Measurements from ENCODE around the gene GRIA4. TPM values are rescaled to one million over a fixed set of nuclear protein-coding genes. Genes with fewer than 3 reads are reported as not detected.

Gene GRIA4
- total and polyA plus RNA-seq, 2 experiments from 2014 or later = 1.3 to 3.7 TPM

- no peak for TF ChIP-seq CTCF (IDR thresholded peaks at IDR 0.05; ENCODE audit: poor library complexity)
- no peak for TF ChIP-seq EZH2 (IDR thresholded peaks at IDR 0.05; ENCODE audit: borderline replicate concordance)
- no peak for TF ChIP-seq EZH2phosphoT487 (IDR thresholded peaks at IDR 0.05; ENCODE audit: low read depth, severe bottlenecking, unreplicated experiment)
- Histone ChIP-seq H3K27ac (no peak overlapping the region), H4K20me1 (ENCODE audit: insufficient read depth, poor library complexity, severe bottlenecking) (no peaks in the 10 kb centered on the region), H3K9me2 (replicated peaks; ENCODE audit: insufficient read depth) (no peaks in the 10 kb centered on the region), H3K4me3 (no peak overlapping the region), H3K9me3 (ENCODE audit: low read depth) (no peaks in the 10 kb centered on the region), H2AFZ (no peak overlapping the region), H3K27me3 (peaks cover 3% of the 10 kb centered on the region), H3K79me2 (no peaks in the 10 kb centered on the region), H3K36me3 (replicated peaks; ENCODE audit: insufficient read depth, low read depth) (no peaks in the 10 kb centered on the region), H3K4me1 (ENCODE audit: insufficient read depth) (no peaks in the 10 kb centered on the region), H3K4me2 (no peak overlapping the region)
- WGBS (ENCODE audit: low lambda C conversion rate, missing lambda C conversion rate) = 86% methylated on average over 3 of the region's 3 CpGs
- DNase-seq (ENCODE audit: low spot score) = no peak
Observed at GRCh38 chr11:105860105-105860504, 250.2 kb downstream of the GRIA4 start.

GRCh38 chr11:105861225-105861624, 251.4 kb downstream of the GRIA4 start:
- no peaks in the 10 kb centered on the region for H3K36me3 ChIP-seq (replicated peaks; ENCODE audit: insufficient read depth, low read depth)
- H3K9me3 ChIP-seq (ENCODE audit: low read depth) = no peaks in the 10 kb centered on the region
- WGBS (ENCODE audit: low lambda C conversion rate, missing lambda C conversion rate) = 66% methylated on average over 2 of the region's 2 CpGs
- DNase-seq (ENCODE audit: low spot score) = peak; percentile 19
- no peak overlapping the region for H3K27ac ChIP-seq
- no peak overlapping the region for H3K4me3 ChIP-seq
- TF ChIP-seq EZH2phosphoT487 (IDR thresholded peaks at IDR 0.05; ENCODE audit: low read depth, severe bottlenecking, unreplicated experiment) (no peak), CTCF (IDR thresholded peaks at IDR 0.05; ENCODE audit: poor library complexity) (peak; percentile 44)
- H3K4me2 ChIP-seq = no peak overlapping the region
- H3K79me2 ChIP-seq = no peaks in the 10 kb centered on the region
- no peaks in the 10 kb centered on the region for H3K9me2 ChIP-seq (replicated peaks; ENCODE audit: insufficient read depth)
- no peak overlapping the region for H2AFZ ChIP-seq
- H3K27me3 ChIP-seq = peaks cover 3% of the 10 kb centered on the region
- H4K20me1 ChIP-seq (ENCODE audit: insufficient read depth, poor library complexity, severe bottlenecking) = no peaks in the 10 kb centered on the region
- H3K4me1 ChIP-seq (ENCODE audit: insufficient read depth) = no peaks in the 10 kb centered on the region

- Histone ChIP-seq H3K36me3 (replicated peaks; ENCODE audit: insufficient read depth, low read depth) (no peaks in the 10 kb centered on the region), H3K4me3 (no peak overlapping the region)
- 33% methylated on average over 3 of the region's 3 CpGs for WGBS (ENCODE audit: low lambda C conversion rate, missing lambda C conversion rate)
Observed at GRCh38 chr11:105862736-105863367, 253.0 kb downstream of the GRIA4 start.

More at GRCh38 chr11:105862736-105863367, 253.0 kb downstream of the GRIA4 start:
- H3K9me2 ChIP-seq (replicated peaks; ENCODE audit: insufficient read depth) = no peaks in the 10 kb centered on the region
- no peaks in the 10 kb centered on the region for H3K4me1 ChIP-seq (ENCODE audit: insufficient read depth)
- DNase-seq (ENCODE audit: low spot score) = peak; percentile 50
- no peaks in the 10 kb centered on the region for H3K9me3 ChIP-seq (ENCODE audit: low read depth)
- TF ChIP-seq EZH2phosphoT487 (IDR thresholded peaks at IDR 0.05; ENCODE audit: low read depth, severe bottlenecking, unreplicated experiment) (no peak), CTCF (IDR thresholded peaks at IDR 0.05; ENCODE audit: poor library complexity) (peak; percentile 86)
- H3K79me2 ChIP-seq = no peaks in the 10 kb centered on the region
- H3K4me2 ChIP-seq = no peak overlapping the region
- H4K20me1 ChIP-seq (ENCODE audit: insufficient read depth, poor library complexity, severe bottlenecking) = no peaks in the 10 kb centered on the region
- no peak overlapping the region for H2AFZ ChIP-seq
- H3K27ac ChIP-seq = no peak overlapping the region
- H3K27me3 ChIP-seq = peaks cover 3% of the 10 kb centered on the region
